Astrocyte (in vitro differentiated cells and primary cell): ENCODE data around the gene GABRA1. TPM values are rescaled to one million over a fixed set of nuclear protein-coding genes. Genes with fewer than 3 reads are reported as not detected.

Experiments
- DNase-seq: peaks from one replicate; pipeline ENCODE4 v3.0.0-alpha.2; 2010; ENCODE audit warnings: low read depth
- FAIRE-seq: peaks from 2 replicates; lab custom pipeline; 2011; peaks lifted over from hg19 to GRCh38; lab: Jason Lieb, UNC
- H2AFZ ChIP-seq: 2 replicates; pipeline ENCODE4 v1.6.0; 2012; ENCODE audit warnings: low read depth, low read length, inconsistent platforms
- H3K27ac ChIP-seq: 2 replicates; pipeline ENCODE4 v1.5.1; 2011; ENCODE audit warnings: low read depth, low read length, inconsistent platforms
- H3K27me3 ChIP-seq: 2 replicates; pipeline ENCODE4 v1.6.0; 2011; ENCODE audit warnings: low read length, inconsistent platforms; ENCODE audit not compliant: insufficient read depth
- H3K36me3 ChIP-seq: 2 replicates; pipeline ENCODE4 v1.5.1; 2011; ENCODE audit warnings: low read length, inconsistent platforms; ENCODE audit not compliant: insufficient read depth
- H3K4me1 ChIP-seq: 2 replicates; pipeline ENCODE4 v1.5.1; 2011; ENCODE audit warnings: low read length, inconsistent platforms; ENCODE audit not compliant: insufficient read depth
- H3K4me2 ChIP-seq: 2 replicates; pipeline ENCODE4 v1.6.0; 2012; ENCODE audit warnings: low read length, inconsistent platforms
- H3K4me3 ChIP-seq: 2 replicates; pipeline ENCODE4 v1.5.1; 2011; ENCODE audit warnings: low read depth, mild to moderate bottlenecking, low read length, inconsistent platforms; ENCODE audit not compliant: insufficient read depth
- H3K79me2 ChIP-seq: 2 replicates; pipeline ENCODE4 v1.6.0; 2012; ENCODE audit warnings: mild to moderate bottlenecking, low read length, inconsistent platforms; ENCODE audit not compliant: insufficient read depth
- H3K9ac ChIP-seq: 2 replicates; pipeline ENCODE4 v1.6.0; 2012; ENCODE audit warnings: mild to moderate bottlenecking, low read length, inconsistent platforms
- H3K9me3 ChIP-seq: 2 replicates; pipeline ENCODE4 v1.5.1; 2012; ENCODE audit warnings: low read depth, mild to moderate bottlenecking, low read length, inconsistent platforms; ENCODE audit not compliant: insufficient read depth
- H4K20me1 ChIP-seq: 2 replicates; pipeline ENCODE4 v1.6.0; 2012; ENCODE audit warnings: low read length, inconsistent platforms; ENCODE audit not compliant: insufficient read depth
- H3K27ac Mint-ChIP-seq: one replicate; pipeline ENCODE4 v1.8.0; 2021; ENCODE audit warnings: mild to moderate bottlenecking, mixed read lengths; ENCODE audit not compliant: unreplicated experiment
- H3K27me3 Mint-ChIP-seq: one replicate; pipeline ENCODE4 v1.8.0; 2021; ENCODE audit warnings: low read depth, mixed read lengths; ENCODE audit not compliant: unreplicated experiment
- H3K36me3 Mint-ChIP-seq: one replicate; pipeline ENCODE4 v1.8.0; 2021; ENCODE audit warnings: low read depth, mixed read lengths; ENCODE audit not compliant: unreplicated experiment
- H3K4me1 Mint-ChIP-seq: one replicate; pipeline ENCODE4 v1.8.0; 2021; ENCODE audit warnings: low read depth, mixed read lengths; ENCODE audit not compliant: unreplicated experiment
- H3K4me3 Mint-ChIP-seq: one replicate; pipeline ENCODE4 v1.8.0; 2021; ENCODE audit warnings: mild to moderate bottlenecking, moderate library complexity, mixed read lengths; ENCODE audit not compliant: unreplicated experiment
- H3K9me3 Mint-ChIP-seq: one replicate; pipeline ENCODE4 v1.8.0; 2021; ENCODE audit warnings: mild to moderate bottlenecking, mixed read lengths; ENCODE audit not compliant: unreplicated experiment
- CTCF ChIP-seq: IDR thresholded peaks from 2 replicates; pipeline ENCODE4 v1.5.1; 2011; ENCODE audit warnings: low read depth, mild to moderate bottlenecking, inconsistent platforms, low read length, moderate library complexity; ENCODE audit not compliant: insufficient read depth
- EZH2 ChIP-seq: IDR thresholded peaks from 2 replicates; pipeline ENCODE4 v1.6.1; 2012; ENCODE audit warnings: mild to moderate bottlenecking, low read length, inconsistent platforms; ENCODE audit not compliant: insufficient read depth
- total RNA-seq: library from RNA; stranded (reverse); gene quantifications from 2 replicates; pipeline ENCODE4 v1.2.1, GENCODE V29; 2021

The GABRA1 gene
- total RNA-seq, 1 donor from 2014 or later = 0.32 TPM

GRCh38 chr5:161846746-161847145 is 1.2 kb upstream of the GABRA1 start:
- FAIRE-seq (no peak), DNase-seq (peak; percentile 0)
- no peak overlapping the region for H2AFZ ChIP-seq
- no peak overlapping the region for H3K27ac ChIP-seq
- no peak overlapping the region for H3K4me2 ChIP-seq
- H3K27ac Mint-ChIP-seq = no peak overlapping the region
- H3K4me3 ChIP-seq = no peak overlapping the region
- no peaks in the 10 kb centered on the region for H4K20me1 ChIP-seq
- H3K4me3 Mint-ChIP-seq = peak overlapping the region; percentile 15
- H3K4me1 Mint-ChIP-seq = no peaks in the 10 kb centered on the region
- H3K27me3 Mint-ChIP-seq = peaks cover 30% of the 10 kb centered on the region
- no peaks in the 10 kb centered on the region for H3K9me3 ChIP-seq
- H3K27me3 ChIP-seq = peaks cover 2% of the 10 kb centered on the region
- H3K9me3 Mint-ChIP-seq = no peaks in the 10 kb centered on the region
- H3K4me1 ChIP-seq = no peaks in the 10 kb centered on the region
- no peak overlapping the region for H3K9ac ChIP-seq
- no peaks in the 10 kb centered on the region for H3K79me2 ChIP-seq
- TF ChIP-seq EZH2 = no peak
- no peak for TF ChIP-seq CTCF
- H3K36me3 Mint-ChIP-seq = no peaks in the 10 kb centered on the region
- no peaks in the 10 kb centered on the region for H3K36me3 ChIP-seq

GRCh38 chr5:161847447-161847846 is 473 bp upstream of the GABRA1 start:
- Histone ChIP-seq H3K4me1 (no peaks in the 10 kb centered on the region), H3K9me3 (no peaks in the 10 kb centered on the region), H2AFZ (no peak overlapping the region), H3K36me3 (no peaks in the 10 kb centered on the region), H3K27ac (no peak overlapping the region), H3K27me3 (peaks cover 2% of the 10 kb centered on the region), H4K20me1 (no peaks in the 10 kb centered on the region), H3K4me3 (no peak overlapping the region), H3K79me2 (no peaks in the 10 kb centered on the region), H3K9ac (no peak overlapping the region), H3K4me2 (no peak overlapping the region)
- Mint-ChIP-seq H3K9me3 (no peaks in the 10 kb centered on the region), H3K36me3 (no peaks in the 10 kb centered on the region), H3K4me1 (no peaks in the 10 kb centered on the region), H3K27me3 (peaks cover 30% of the 10 kb centered on the region), H3K4me3 (peak overlapping the region; percentile 9), H3K27ac (no peak overlapping the region)
- no peak for TF ChIP-seq EZH2
- TF ChIP-seq CTCF = no peak
- FAIRE-seq (no peak), DNase-seq (no peak)

- no peak for DNase-seq
- Histone ChIP-seq H3K4me1 (no peaks in the 10 kb centered on the region), H3K4me3 (no peak overlapping the region), H3K9me3 (no peaks in the 10 kb centered on the region), H3K4me2 (no peak overlapping the region), H3K27ac (no peak overlapping the region), H4K20me1 (no peaks in the 10 kb centered on the region), H3K27me3 (peaks cover 2% of the 10 kb centered on the region), H3K9ac (no peak overlapping the region), H3K79me2 (no peaks in the 10 kb centered on the region), H2AFZ (no peak overlapping the region), H3K36me3 (no peaks in the 10 kb centered on the region)
- no peak overlapping the region for H3K27ac Mint-ChIP-seq
- no peak for TF ChIP-seq EZH2
- TF ChIP-seq CTCF = no peak
- H3K9me3 Mint-ChIP-seq = no peaks in the 10 kb centered on the region
- FAIRE-seq = no peak
- H3K4me1 Mint-ChIP-seq = no peaks in the 10 kb centered on the region
- H3K36me3 Mint-ChIP-seq = no peaks in the 10 kb centered on the region
- H3K27me3 Mint-ChIP-seq = peaks cover 30% of the 10 kb centered on the region
- H3K4me3 Mint-ChIP-seq = no peak overlapping the region
These were observed 2.6 kb downstream of the GABRA1 start for GRCh38 chr5:161850491-161850890.
